ENCODE results near the gene CFAP119.

The CFAP119 gene

GRCh38 chr16:30710971-30711370, 50.9 kb downstream of the CFAP119 start:
- no peak for DNase-seq (ENCODE audit: low read depth)

All from activated T-helper 1 cell treated with Interleukin-2 at 50 U/mL for 16 hours (primary cell).